HEK293 (cell line): ENCODE data around the gene GLRA1.

ENCODE experiments used
- CTCF ChIA-PET: fragments of 350-600 bp; formaldehyde crosslinking; extraction: SDS; loops from one replicate; lab custom pipeline; 2021; ENCODE audit warnings: antibody characterized with exemption; lab: Yijun Ruan, JAX
- POLR2A ChIA-PET: fragments of 300-600 bp; formaldehyde crosslinking; extraction: SDS; loops from one replicate; lab custom pipeline; 2020; ENCODE audit warnings: antibody characterized with exemption, inconsistent platforms; lab: Yijun Ruan, JAX
- H3K27ac ChIP-seq: fragments of 200-500 bp; sonication (Bioruptor generic); 2 replicates; pipeline ENCODE4 v1.5.1; 2014; ENCODE audit warnings: low read depth, low read length, control low read depth, inconsistent platforms; ENCODE audit errors: extremely low read depth
- H3K36me3 ChIP-seq, 2 experiments: fragments of 200-500 bp in 1 of 2; sonication (Bioruptor generic) in 1 of 2; 1 replicate in 1 of 2; 2 replicates in 1 of 2; pipeline ENCODE4 v1.5.1; 2014 to 2017; ENCODE audit warnings: inconsistent platforms in 2 of 2, low read length in 2 of 2; ENCODE audit not compliant: control insufficient read depth in 2 of 2, insufficient read depth in 1 of 2
- H3K4me1 ChIP-seq: fragments of 200-500 bp; sonication (Bioruptor generic); 2 replicates; pipeline ENCODE4 v1.5.1; 2014; ENCODE audit warnings: mild to moderate bottlenecking, low read length, inconsistent platforms; ENCODE audit not compliant: control insufficient read depth, insufficient read depth
- H3K4me3 ChIP-seq: 2 replicates; pipeline ENCODE4 v1.5.1; 2011; ENCODE audit warnings: low read depth, mild to moderate bottlenecking, control low read depth, low read length, moderate library complexity
- H3K9me3 ChIP-seq: fragments of 200-500 bp; sonication (Bioruptor generic); 2 replicates; pipeline ENCODE4 v1.5.1; 2014; ENCODE audit warnings: low read depth, low read length, inconsistent platforms; ENCODE audit not compliant: control insufficient read depth, insufficient read depth
- MYNN ChIP-seq: fragments of 450-650 bp; formaldehyde crosslinking; IDR thresholded peaks from 2 replicates; pipeline ENCODE4 v1.5.1; 2016; ENCODE audit warnings: missing biosample characterization, missing genetic modification characterization, borderline replicate concordance
- YY1 ChIP-seq: fragments of 450-650 bp; formaldehyde crosslinking; IDR thresholded peaks from 2 replicates; pipeline ENCODE4 v1.5.1; 2018; ENCODE audit warnings: missing biosample characterization, missing genetic modification characterization
- ZBTB7A ChIP-seq: fragments of 450-650 bp; formaldehyde crosslinking; IDR thresholded peaks from 2 replicates; pipeline ENCODE4 v1.5.1; 2016; ENCODE audit warnings: low read depth, missing biosample characterization, missing genetic modification characterization
- ZNF132 ChIP-seq: fragments of 450-650 bp; formaldehyde crosslinking; IDR thresholded peaks from 2 replicates; pipeline ENCODE4 v1.5.1; 2017; ENCODE audit warnings: missing biosample characterization, missing genetic modification characterization, borderline replicate concordance
- ZNF138 ChIP-seq: fragments of 450-650 bp; formaldehyde crosslinking; IDR thresholded peaks from 2 replicates; pipeline ENCODE4 v1.5.1; 2016; ENCODE audit warnings: missing biosample characterization, missing genetic modification characterization, borderline replicate concordance
- ZNF184 ChIP-seq: fragments of 450-650 bp; IDR thresholded peaks from 2 replicates; pipeline ENCODE4 v1.5.1; 2018; ENCODE audit warnings: missing biosample characterization, mild to moderate bottlenecking, missing genetic modification characterization
- ZNF248 ChIP-seq: fragments of 450-650 bp; formaldehyde crosslinking; IDR thresholded peaks from 2 replicates; pipeline ENCODE4 v1.5.1; 2017; ENCODE audit warnings: missing biosample characterization, missing genetic modification characterization
- ZNF274 ChIP-seq, 2 experiments: fragments of 200-500 bp in 1 of 2; fragments of 450-650 bp in 1 of 2; sonication (Bioruptor generic) in 1 of 2; formaldehyde crosslinking in 1 of 2; IDR thresholded peaks; 2 replicates each; pipeline versions ENCODE4 v1.5.1 to v1.6.1; 2014 to 2016; ENCODE audit warnings: borderline replicate concordance in 1 of 2, inconsistent platforms in 1 of 2, low read length in 1 of 2, missing biosample characterization in 1 of 2, missing genetic modification characterization in 1 of 2
- ZNF324 ChIP-seq: fragments of 450-650 bp; formaldehyde crosslinking; IDR thresholded peaks from 2 replicates; pipeline ENCODE4 v1.5.1; 2016; ENCODE audit warnings: missing biosample characterization, missing genetic modification characterization
- ZNF549 ChIP-seq: fragments of 450-650 bp; IDR thresholded peaks from 2 replicates; pipeline ENCODE4 v1.5.1; 2018; ENCODE audit warnings: missing biosample characterization, missing genetic modification characterization, mild to moderate bottlenecking, inconsistent platforms, moderate library complexity
- ZNF585B ChIP-seq: fragments of 450-650 bp; formaldehyde crosslinking; IDR thresholded peaks from 2 replicates; pipeline ENCODE4 v1.5.1; 2016; ENCODE audit warnings: missing biosample characterization, missing genetic modification characterization
- ZNF768 ChIP-seq: fragments of 450-650 bp; formaldehyde crosslinking; IDR thresholded peaks from 2 replicates; pipeline ENCODE4 v1.5.1; 2018; ENCODE audit warnings: missing biosample characterization, mild to moderate bottlenecking, missing genetic modification characterization
- TF ChIP-seq, protein P1 (sequence below): fragments of 450-650 bp; formaldehyde crosslinking; IDR thresholded peaks from 2 replicates; pipeline ENCODE4 v1.5.1; 2016; ENCODE audit warnings: missing biosample characterization, missing genetic modification characterization
- TF ChIP-seq, protein P2 (sequence below): fragments of 450-650 bp; formaldehyde crosslinking; IDR thresholded peaks from 2 replicates; pipeline ENCODE4 v1.5.1; 2016; ENCODE audit warnings: missing biosample characterization, missing genetic modification characterization
- TF ChIP-seq, protein P3 (sequence below): fragments of 450-650 bp; formaldehyde crosslinking; IDR thresholded peaks from 2 replicates; pipeline ENCODE4 v1.5.1; 2016; ENCODE audit warnings: missing biosample characterization, missing genetic modification characterization

GLRA1 gene

DNA sequence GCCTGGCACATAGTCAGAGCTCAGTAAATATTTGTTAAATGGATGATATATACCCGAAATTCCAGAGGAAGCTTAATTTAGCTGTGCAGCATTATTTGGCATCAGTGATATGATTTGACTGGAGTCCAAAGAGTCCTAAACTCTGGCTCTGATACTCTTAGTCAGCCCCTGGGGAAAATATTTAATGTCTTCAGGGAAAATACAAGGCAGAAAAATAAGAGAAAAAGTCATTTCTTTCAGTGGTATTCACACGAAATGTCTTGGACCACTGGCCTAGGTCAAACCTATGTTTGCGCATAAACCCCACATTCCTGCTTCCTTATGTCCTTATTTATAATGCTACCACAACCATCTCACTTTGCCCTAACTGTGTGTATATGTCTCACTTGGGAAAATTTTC, 23.8 kb downstream of the GLRA1 start:
- H3K27ac ChIP-seq, result no peak overlapping the region
- ChIA-PET CTCF (interaction anchor here (0.7 kb wide), 1 partner anchor 457 kb away, joined by 3 read pairs; no protein-coding TSS in a partner anchor), POLR2A (no interaction called here)
- no peak overlapping the region for H3K4me3 ChIP-seq
- peaks cover 8% of the 10 kb centered on the region; the same call in 1 of the 2 replicates for H3K4me1 ChIP-seq
- H3K9me3 ChIP-seq, result no peaks in the 10 kb centered on the region
- TF ChIP-seq ZNF549 (no peak), ZNF768 (tag by site-specific recombination) (no peak), ZNF138 (tag by site-specific recombination) (no peak), ZNF274 (IDR thresholded peaks at IDR 0.05; ENCODE audit: low read length) (no peak), ZNF274 (tag by site-specific recombination; IDR thresholded peaks at IDR 0.05; ENCODE audit: borderline replicate concordance) (no peak), YY1 (tag by site-specific recombination) (no peak), ZNF248 (tag by site-specific recombination) (no peak), ZBTB7A (tag by site-specific recombination) (no peak)
- TF ChIP-seq, protein P1, sequence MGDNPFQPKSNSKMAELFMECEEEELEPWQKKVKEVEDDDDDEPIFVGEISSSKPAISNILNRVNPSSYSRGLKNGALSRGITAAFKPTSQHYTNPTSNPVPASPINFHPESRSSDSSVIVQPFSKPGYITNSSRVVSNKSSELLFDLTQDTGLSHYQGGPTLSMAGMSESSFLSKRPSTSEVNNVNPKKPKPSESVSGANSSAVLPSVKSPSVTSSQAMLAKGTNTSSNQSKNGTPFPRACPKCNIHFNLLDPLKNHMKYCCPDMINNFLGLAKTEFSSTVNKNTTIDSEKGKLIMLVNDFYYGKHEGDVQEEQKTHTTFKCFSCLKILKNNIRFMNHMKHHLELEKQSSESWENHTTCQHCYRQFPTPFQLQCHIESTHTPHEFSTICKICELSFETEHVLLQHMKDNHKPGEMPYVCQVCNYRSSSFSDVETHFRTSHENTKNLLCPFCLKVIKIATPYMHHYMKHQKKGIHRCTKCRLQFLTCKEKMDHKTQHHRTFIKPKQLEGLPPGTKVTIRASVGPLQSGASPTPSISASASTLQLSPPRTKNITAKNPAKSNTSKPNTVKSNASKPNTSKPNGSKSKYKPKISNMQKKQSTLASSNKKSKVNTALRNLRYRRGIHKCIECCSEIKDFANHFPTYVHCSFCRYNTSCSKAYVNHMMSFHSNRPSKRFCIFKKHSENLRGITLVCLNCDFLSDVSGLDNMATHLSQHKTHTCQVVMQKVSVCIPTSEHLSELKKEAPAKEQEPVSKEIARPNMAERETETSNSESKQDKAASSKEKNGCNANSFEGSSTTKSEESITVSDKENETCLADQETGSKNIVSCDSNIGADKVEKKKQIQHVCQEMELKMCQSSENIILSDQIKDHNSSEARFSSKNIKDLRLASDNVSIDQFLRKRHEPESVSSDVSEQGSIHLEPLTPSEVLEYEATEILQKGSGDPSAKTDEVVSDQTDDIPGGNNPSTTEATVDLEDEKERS (tag by site-specific recombination), result no peak
- no peaks in the 10 kb centered on the region for H3K36me3 ChIP-seq

DNA sequence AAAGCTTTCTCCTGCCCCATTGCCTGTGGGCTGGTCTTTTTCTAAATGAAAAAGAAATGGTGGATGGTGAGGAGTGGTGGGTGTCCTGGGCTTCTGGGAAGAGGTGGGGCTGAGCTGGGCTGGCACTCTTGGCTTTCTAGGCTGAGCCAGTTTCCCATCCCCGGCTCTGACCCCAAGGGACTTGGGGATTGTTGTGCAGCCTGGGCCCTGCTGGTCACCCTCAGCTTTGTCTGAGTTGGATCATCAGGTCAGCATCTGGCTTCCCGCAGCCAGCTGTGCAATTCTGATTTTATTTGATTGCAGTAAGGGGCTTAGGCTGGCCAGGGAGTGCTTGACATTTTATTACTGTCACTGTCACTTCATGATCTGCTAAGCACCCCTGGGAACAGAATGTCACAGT, 25.3 kb downstream of the GLRA1 start:
- TF ChIP-seq ZNF184 (tag by site-specific recombination), result no peak
- ChIA-PET CTCF (interaction anchor here (1.3 kb wide), 1 partner anchor 74 kb away, joined by 5 read pairs; no protein-coding TSS in a partner anchor), POLR2A (no interaction called here)
- H3K9me3 ChIP-seq, result no peaks in the 10 kb centered on the region
- H3K27ac ChIP-seq, result no peak overlapping the region
- H3K36me3 ChIP-seq, result no peaks in the 10 kb centered on the region
- H3K4me1 ChIP-seq, result peaks cover 14% of the 10 kb centered on the region
- H3K4me3 ChIP-seq, result no peak overlapping the region

DNA sequence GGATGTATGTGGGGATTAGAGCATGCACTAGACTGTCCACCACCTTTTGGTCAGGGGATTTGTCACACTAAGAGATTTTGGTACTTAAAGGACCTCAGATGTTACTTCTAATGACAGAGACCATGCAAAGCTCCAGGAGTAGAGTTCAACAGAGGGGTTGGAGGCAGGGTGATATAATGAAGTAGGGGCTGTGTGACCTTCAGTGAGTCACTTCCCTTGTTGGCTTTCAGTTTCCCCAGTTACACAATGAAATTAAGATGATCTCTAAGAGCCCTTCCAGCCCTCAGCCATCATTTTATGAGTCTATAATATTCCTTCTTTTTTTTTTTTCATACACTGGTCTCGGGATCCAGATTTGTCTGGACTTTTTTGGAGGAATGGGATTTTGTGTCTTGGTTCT, 26.8 kb downstream of the GLRA1 start:
- TF ChIP-seq, protein P2, sequence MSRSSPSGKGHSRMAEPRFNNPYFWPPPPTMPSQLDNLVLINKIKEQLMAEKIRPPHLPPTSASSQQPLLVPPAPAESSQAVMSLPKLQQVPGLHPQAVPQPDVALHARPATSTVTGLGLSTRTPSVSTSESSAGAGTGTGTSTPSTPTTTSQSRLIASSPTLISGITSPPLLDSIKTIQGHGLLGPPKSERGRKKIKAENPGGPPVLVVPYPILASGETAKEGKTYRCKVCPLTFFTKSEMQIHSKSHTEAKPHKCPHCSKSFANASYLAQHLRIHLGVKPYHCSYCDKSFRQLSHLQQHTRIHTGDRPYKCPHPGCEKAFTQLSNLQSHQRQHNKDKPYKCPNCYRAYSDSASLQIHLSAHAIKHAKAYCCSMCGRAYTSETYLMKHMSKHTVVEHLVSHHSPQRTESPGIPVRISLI (tag by site-specific recombination), result no peak
- no peak for TF ChIP-seq ZNF324 (tag by site-specific recombination)
- no peak for TF ChIP-seq ZNF132 (tag by site-specific recombination)
- TF ChIP-seq ZNF585B, result no peak
- H3K4me1 ChIP-seq, result peaks cover 14% of the 10 kb centered on the region
- CTCF ChIA-PET, result interaction anchor here (0.7 kb wide), 1 partner anchor 452 kb away, joined by 3 read pairs; no protein-coding TSS in a partner anchor
- H3K4me3 ChIP-seq, result no peak overlapping the region
- POLR2A ChIA-PET, result no interaction called here
- H3K36me3 ChIP-seq, result no peaks in the 10 kb centered on the region
- H3K27ac ChIP-seq, result no peak overlapping the region
- H3K9me3 ChIP-seq, result no peaks in the 10 kb centered on the region

DNA sequence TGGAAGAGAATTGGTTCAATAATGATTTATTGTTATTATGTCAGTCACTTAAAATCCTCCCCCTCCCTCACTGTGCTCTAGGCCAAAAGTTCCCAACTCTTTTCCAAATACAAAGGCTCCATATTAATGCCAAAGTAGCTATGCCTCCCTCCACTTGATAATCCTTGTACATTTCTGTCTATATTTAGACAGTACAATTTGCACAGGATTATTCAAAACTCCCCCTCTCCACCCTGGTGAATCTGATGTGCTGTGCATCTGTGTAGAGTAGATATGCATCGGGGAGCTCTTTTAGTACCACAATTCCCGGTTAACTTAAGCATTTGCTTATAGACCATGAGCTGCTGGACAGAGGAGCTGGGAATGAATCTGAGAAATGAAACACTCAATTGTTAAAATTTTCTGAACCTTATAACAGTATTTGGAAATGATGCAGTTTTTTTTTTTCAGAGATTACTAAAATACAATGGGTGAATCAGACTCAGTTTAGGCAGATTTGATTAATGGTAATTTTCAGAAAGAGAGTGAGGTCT, 27.6 kb downstream of the GLRA1 start:
- peaks cover 14% of the 10 kb centered on the region for H3K4me1 ChIP-seq
- no peak overlapping the region for H3K27ac ChIP-seq
- H3K4me3 ChIP-seq, result no peak overlapping the region
- H3K36me3 ChIP-seq, result no peaks in the 10 kb centered on the region
- CTCF ChIA-PET, result interaction anchor here (0.6 kb wide), 1 partner anchor 919 kb away, joined by 5 read pairs; no protein-coding TSS in a partner anchor
- POLR2A ChIA-PET, result no interaction called here
- TF ChIP-seq MYNN (tag by site-specific recombination), result no peak
- TF ChIP-seq, protein P3, sequence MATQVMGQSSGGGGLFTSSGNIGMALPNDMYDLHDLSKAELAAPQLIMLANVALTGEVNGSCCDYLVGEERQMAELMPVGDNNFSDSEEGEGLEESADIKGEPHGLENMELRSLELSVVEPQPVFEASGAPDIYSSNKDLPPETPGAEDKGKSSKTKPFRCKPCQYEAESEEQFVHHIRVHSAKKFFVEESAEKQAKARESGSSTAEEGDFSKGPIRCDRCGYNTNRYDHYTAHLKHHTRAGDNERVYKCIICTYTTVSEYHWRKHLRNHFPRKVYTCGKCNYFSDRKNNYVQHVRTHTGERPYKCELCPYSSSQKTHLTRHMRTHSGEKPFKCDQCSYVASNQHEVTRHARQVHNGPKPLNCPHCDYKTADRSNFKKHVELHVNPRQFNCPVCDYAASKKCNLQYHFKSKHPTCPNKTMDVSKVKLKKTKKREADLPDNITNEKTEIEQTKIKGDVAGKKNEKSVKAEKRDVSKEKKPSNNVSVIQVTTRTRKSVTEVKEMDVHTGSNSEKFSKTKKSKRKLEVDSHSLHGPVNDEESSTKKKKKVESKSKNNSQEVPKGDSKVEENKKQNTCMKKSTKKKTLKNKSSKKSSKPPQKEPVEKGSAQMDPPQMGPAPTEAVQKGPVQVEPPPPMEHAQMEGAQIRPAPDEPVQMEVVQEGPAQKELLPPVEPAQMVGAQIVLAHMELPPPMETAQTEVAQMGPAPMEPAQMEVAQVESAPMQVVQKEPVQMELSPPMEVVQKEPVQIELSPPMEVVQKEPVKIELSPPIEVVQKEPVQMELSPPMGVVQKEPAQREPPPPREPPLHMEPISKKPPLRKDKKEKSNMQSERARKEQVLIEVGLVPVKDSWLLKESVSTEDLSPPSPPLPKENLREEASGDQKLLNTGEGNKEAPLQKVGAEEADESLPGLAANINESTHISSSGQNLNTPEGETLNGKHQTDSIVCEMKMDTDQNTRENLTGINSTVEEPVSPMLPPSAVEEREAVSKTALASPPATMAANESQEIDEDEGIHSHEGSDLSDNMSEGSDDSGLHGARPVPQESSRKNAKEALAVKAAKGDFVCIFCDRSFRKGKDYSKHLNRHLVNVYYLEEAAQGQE, result peak; percentile 50; the same call in 1 of the 2 replicates
- TF ChIP-seq, all 188 proteins: peak for 1
- no peaks in the 10 kb centered on the region for H3K9me3 ChIP-seq
